ENCODE data around the gene TAPT1.

DNA sequence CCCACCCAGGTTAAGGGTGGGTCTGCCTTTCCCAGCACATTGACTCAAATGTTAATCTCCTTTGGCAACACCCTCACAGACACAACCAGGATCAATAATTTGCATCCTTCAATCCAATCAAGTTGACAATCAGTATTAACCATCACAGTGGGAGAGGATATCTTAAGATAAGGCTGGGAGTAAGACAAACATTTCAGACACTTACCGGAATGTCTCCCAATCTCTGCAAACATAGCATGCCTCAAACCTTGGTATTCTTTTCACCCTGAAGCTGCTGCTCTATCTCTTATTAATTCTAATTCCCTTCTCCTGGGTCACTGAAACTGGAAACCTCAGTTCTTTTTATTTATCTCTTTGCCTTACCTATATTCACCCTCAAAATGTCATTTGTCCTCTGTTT lies 19.0 kb upstream of the TAPT1 start:
- TF ChIP-seq, protein P1, sequence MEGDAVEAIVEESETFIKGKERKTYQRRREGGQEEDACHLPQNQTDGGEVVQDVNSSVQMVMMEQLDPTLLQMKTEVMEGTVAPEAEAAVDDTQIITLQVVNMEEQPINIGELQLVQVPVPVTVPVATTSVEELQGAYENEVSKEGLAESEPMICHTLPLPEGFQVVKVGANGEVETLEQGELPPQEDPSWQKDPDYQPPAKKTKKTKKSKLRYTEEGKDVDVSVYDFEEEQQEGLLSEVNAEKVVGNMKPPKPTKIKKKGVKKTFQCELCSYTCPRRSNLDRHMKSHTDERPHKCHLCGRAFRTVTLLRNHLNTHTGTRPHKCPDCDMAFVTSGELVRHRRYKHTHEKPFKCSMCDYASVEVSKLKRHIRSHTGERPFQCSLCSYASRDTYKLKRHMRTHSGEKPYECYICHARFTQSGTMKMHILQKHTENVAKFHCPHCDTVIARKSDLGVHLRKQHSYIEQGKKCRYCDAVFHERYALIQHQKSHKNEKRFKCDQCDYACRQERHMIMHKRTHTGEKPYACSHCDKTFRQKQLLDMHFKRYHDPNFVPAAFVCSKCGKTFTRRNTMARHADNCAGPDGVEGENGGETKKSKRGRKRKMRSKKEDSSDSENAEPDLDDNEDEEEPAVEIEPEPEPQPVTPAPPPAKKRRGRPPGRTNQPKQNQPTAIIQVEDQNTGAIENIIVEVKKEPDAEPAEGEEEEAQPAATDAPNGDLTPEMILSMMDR (IDR thresholded peaks at IDR 0.05 in 8 of 11, conservative IDR thresholded peaks at IDR 0.05 in 3 of 11), result no peak
- no peak for TF ChIP-seq POLR2AphosphoS5 (IDR thresholded peaks at IDR 0.05)
